ENCODE measurements around the gene HSBP1. TPM values are rescaled to one million over a fixed set of nuclear protein-coding genes. Genes with fewer than 3 reads are reported as not detected.

Gene HSBP1
- total RNA-seq (100 to 1,000 TPM; 142 to 227 TPM), polyA plus RNA-seq (ENCODE audit: insufficient read length in 2 of 2) (100 to 1,000 TPM; 265 to 332 TPM)
- long read RNA-seq, donor 1, full-length matches to known transcripts, result 405 of 426 reads
- long read RNA-seq, donor 1, partial matches to known transcripts, result 7 of 426 reads
- long read RNA-seq, donor 1, other reads (novel, unspliced or antisense), result 14 of 426 reads
- long read RNA-seq, donor 2, full-length matches to known transcripts, result 114 of 134 reads
- long read RNA-seq, donor 2, partial matches to known transcripts, result 13 of 134 reads
- long read RNA-seq, donor 2, other reads (novel, unspliced or antisense), result 7 of 134 reads
- long read RNA-seq, donor 3, full-length matches to known transcripts, result 161 of 180 reads
- long read RNA-seq, donor 3, partial matches to known transcripts, result 6 of 180 reads
- long read RNA-seq, donor 3, other reads (novel, unspliced or antisense), result 13 of 180 reads
- long read RNA-seq, donor 4, full-length matches to known transcripts, result 384 of 399 reads
- long read RNA-seq, donor 4, partial matches to known transcripts, result 7 of 399 reads
- long read RNA-seq, donor 4, other reads (novel, unspliced or antisense), result 8 of 399 reads

- Histone ChIP-seq H3K4me3 (ENCODE audit: low read depth, low read length) (peak within 1 kb of the TSS; percentile 85), H3K9me3 (ENCODE audit: control insufficient read depth, insufficient read depth, low read length) (no peaks in the 10 kb centered on the region), H3K27me3 (ENCODE audit: control insufficient read depth, insufficient read depth, low read length) (no peaks in the 10 kb centered on the region), H3K36me3 (ENCODE audit: control insufficient read depth, insufficient read depth, low read length) (peaks cover 9% of the 10 kb centered on the region), H3K4me1 (ENCODE audit: control insufficient read depth, insufficient read depth, low read length) (peaks cover 18% of the 10 kb centered on the region), H3K27ac (ENCODE audit: low read depth, low read length) (peak within 1 kb of the TSS; percentile 52)
- peak; percentile 74 to 97 (median 84) for DNase-seq (ENCODE audit: low read depth in 4 of 6, low spot score in 6 of 6)
- WGBS (ENCODE audit: insufficient coverage), result 2% methylated on average over 70 of the region's 76 CpGs
Measured at GRCh38 chr16:83807710-83808572, at the start of gene HSBP1. HSBP1 (plus strand) TSS chr16:83807978; CDS start chr16:83808077, 99 bp downstream.

GRCh38 chr16:83762141-83762991, 45.4 kb upstream of the HSBP1 start:
- Histone ChIP-seq H3K9me3 (ENCODE audit: control insufficient read depth, insufficient read depth, low read length) (peaks cover 2% of the 10 kb centered on the region), H3K36me3 (ENCODE audit: control insufficient read depth, insufficient read depth, low read length) (no peaks in the 10 kb centered on the region), H3K27me3 (ENCODE audit: control insufficient read depth, insufficient read depth, low read length) (no peaks in the 10 kb centered on the region), H3K27ac (ENCODE audit: low read depth, low read length) (no peak overlapping the region), H3K4me3 (ENCODE audit: low read depth, low read length) (no peak overlapping the region), H3K4me1 (ENCODE audit: control insufficient read depth, insufficient read depth, low read length) (no peaks in the 10 kb centered on the region)
- 58% methylated on average over 8 of the region's 11 CpGs for WGBS (ENCODE audit: insufficient coverage)
- DNase-seq (ENCODE audit: low read depth in 4 of 6, low spot score in 6 of 6), result peak in 1 of 6 donors; percentile 33

GRCh38 chr16:83762992-83763358, 44.8 kb upstream of the HSBP1 start:
- Histone ChIP-seq H3K27me3 (ENCODE audit: control insufficient read depth, insufficient read depth, low read length) (no peaks in the 10 kb centered on the region), H3K36me3 (ENCODE audit: control insufficient read depth, insufficient read depth, low read length) (no peaks in the 10 kb centered on the region), H3K27ac (ENCODE audit: low read depth, low read length) (no peak overlapping the region), H3K4me1 (ENCODE audit: control insufficient read depth, insufficient read depth, low read length) (no peaks in the 10 kb centered on the region), H3K4me3 (ENCODE audit: low read depth, low read length) (no peak overlapping the region), H3K9me3 (ENCODE audit: control insufficient read depth, insufficient read depth, low read length) (peaks cover 2% of the 10 kb centered on the region)
- WGBS (ENCODE audit: insufficient coverage), result no CpG with 5 or more reads among the region's 5 CpGs
- DNase-seq (ENCODE audit: low read depth in 4 of 6, low spot score in 6 of 6), result peak in 1 of 6 donors; percentile 44

- H3K36me3 ChIP-seq (ENCODE audit: control insufficient read depth, insufficient read depth, low read length), result no peaks in the 10 kb centered on the region
- H3K4me3 ChIP-seq (ENCODE audit: low read depth, low read length), result no peak overlapping the region
- no peaks in the 10 kb centered on the region for H3K9me3 ChIP-seq (ENCODE audit: control insufficient read depth, insufficient read depth, low read length)
- no peak overlapping the region for H3K27ac ChIP-seq (ENCODE audit: low read depth, low read length)
- H3K4me1 ChIP-seq (ENCODE audit: control insufficient read depth, insufficient read depth, low read length), result no peaks in the 10 kb centered on the region
- no peaks in the 10 kb centered on the region for H3K27me3 ChIP-seq (ENCODE audit: control insufficient read depth, insufficient read depth, low read length)
- no peak for DNase-seq (ENCODE audit: low read depth in 4 of 6, low spot score in 6 of 6)
- 67% methylated on average over 2 of the region's 2 CpGs for WGBS (ENCODE audit: insufficient coverage)
Measured at GRCh38 chr16:83768986-83769385, 38.8 kb upstream of the HSBP1 start.

- no peak overlapping the region for H3K27ac ChIP-seq (ENCODE audit: low read depth, low read length)
- no peaks in the 10 kb centered on the region for H3K36me3 ChIP-seq (ENCODE audit: control insufficient read depth, insufficient read depth, low read length)
- DNase-seq (ENCODE audit: low read depth in 4 of 6, low spot score in 6 of 6), result no peak
- no peaks in the 10 kb centered on the region for H3K4me1 ChIP-seq (ENCODE audit: control insufficient read depth, insufficient read depth, low read length)
- no peaks in the 10 kb centered on the region for H3K27me3 ChIP-seq (ENCODE audit: control insufficient read depth, insufficient read depth, low read length)
- H3K4me3 ChIP-seq (ENCODE audit: low read depth, low read length), result no peak overlapping the region
- H3K9me3 ChIP-seq (ENCODE audit: control insufficient read depth, insufficient read depth, low read length), result no peaks in the 10 kb centered on the region
- 61% methylated on average over 4 of the region's 5 CpGs for WGBS (ENCODE audit: insufficient coverage)
Measured at GRCh38 chr16:83769397-83770008, 38.3 kb upstream of the HSBP1 start.

- no peak overlapping the region for H3K4me3 ChIP-seq (ENCODE audit: low read depth, low read length)
- H3K4me1 ChIP-seq (ENCODE audit: control insufficient read depth, insufficient read depth, low read length), result no peaks in the 10 kb centered on the region
- peak in 3 of 6 donors; percentile 17 to 66 (median 64) for DNase-seq (ENCODE audit: low read depth in 4 of 6, low spot score in 6 of 6)
- no peaks in the 10 kb centered on the region for H3K27me3 ChIP-seq (ENCODE audit: control insufficient read depth, insufficient read depth, low read length)
- H3K36me3 ChIP-seq (ENCODE audit: control insufficient read depth, insufficient read depth, low read length), result no peaks in the 10 kb centered on the region
- H3K27ac ChIP-seq (ENCODE audit: low read depth, low read length), result no peak overlapping the region
- no peaks in the 10 kb centered on the region for H3K9me3 ChIP-seq (ENCODE audit: control insufficient read depth, insufficient read depth, low read length)
- 40% methylated on average over 4 of the region's 5 CpGs for WGBS (ENCODE audit: insufficient coverage)
Measured at GRCh38 chr16:83771306-83771942, 36.4 kb upstream of the HSBP1 start.

GRCh38 chr16:83772806-83773205, 35.0 kb upstream of the HSBP1 start:
- H3K36me3 ChIP-seq (ENCODE audit: control insufficient read depth, insufficient read depth, low read length), result no peaks in the 10 kb centered on the region
- no peaks in the 10 kb centered on the region for H3K4me1 ChIP-seq (ENCODE audit: control insufficient read depth, insufficient read depth, low read length)
- H3K9me3 ChIP-seq (ENCODE audit: control insufficient read depth, insufficient read depth, low read length), result no peaks in the 10 kb centered on the region
- no peak overlapping the region for H3K4me3 ChIP-seq (ENCODE audit: low read depth, low read length)
- no peak overlapping the region for H3K27ac ChIP-seq (ENCODE audit: low read depth, low read length)
- H3K27me3 ChIP-seq (ENCODE audit: control insufficient read depth, insufficient read depth, low read length), result no peaks in the 10 kb centered on the region
- no peak for DNase-seq (ENCODE audit: low read depth in 4 of 6, low spot score in 6 of 6)
- WGBS (ENCODE audit: insufficient coverage), result 100% methylated on average over 1 of the region's 1 CpG

- H3K36me3 ChIP-seq (ENCODE audit: control insufficient read depth, insufficient read depth, low read length), result no peaks in the 10 kb centered on the region
- no peaks in the 10 kb centered on the region for H3K4me1 ChIP-seq (ENCODE audit: control insufficient read depth, insufficient read depth, low read length)
- no peaks in the 10 kb centered on the region for H3K9me3 ChIP-seq (ENCODE audit: control insufficient read depth, insufficient read depth, low read length)
- H3K27me3 ChIP-seq (ENCODE audit: control insufficient read depth, insufficient read depth, low read length), result no peaks in the 10 kb centered on the region
- H3K27ac ChIP-seq (ENCODE audit: low read depth, low read length), result no peak overlapping the region
- no peak overlapping the region for H3K4me3 ChIP-seq (ENCODE audit: low read depth, low read length)
- 84% methylated on average over 4 of the region's 4 CpGs for WGBS (ENCODE audit: insufficient coverage)
- DNase-seq (ENCODE audit: low read depth in 4 of 6, low spot score in 6 of 6), result no peak
Measured at GRCh38 chr16:83774066-83774465, 33.7 kb upstream of the HSBP1 start.
